Measurements from ENCODE around the gene CCNC.
A peak's percentile ranks its signal among the peaks of the same experiment; 100 is the strongest.

The CCNC gene

DNA sequence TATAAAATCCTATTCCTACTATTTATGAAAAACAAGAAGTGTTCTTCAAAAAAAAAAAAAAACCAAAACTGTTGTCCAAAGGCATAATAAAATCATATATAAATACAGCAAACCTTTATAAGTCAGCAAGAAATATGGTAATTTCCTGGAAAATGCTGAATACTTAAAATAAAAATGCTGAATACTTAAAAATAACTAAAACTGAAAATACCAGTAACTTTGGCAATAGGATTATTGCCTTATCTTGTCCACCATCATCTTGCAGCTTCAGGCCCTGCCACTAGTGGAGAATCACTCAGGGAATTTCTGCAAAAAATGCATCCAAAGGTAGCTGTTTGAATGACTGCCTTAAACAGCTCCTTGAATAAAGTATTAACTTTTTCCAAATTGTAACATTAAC, 24.5 kb downstream of the CCNC start:
- DNase-seq, result no peak

DNA sequence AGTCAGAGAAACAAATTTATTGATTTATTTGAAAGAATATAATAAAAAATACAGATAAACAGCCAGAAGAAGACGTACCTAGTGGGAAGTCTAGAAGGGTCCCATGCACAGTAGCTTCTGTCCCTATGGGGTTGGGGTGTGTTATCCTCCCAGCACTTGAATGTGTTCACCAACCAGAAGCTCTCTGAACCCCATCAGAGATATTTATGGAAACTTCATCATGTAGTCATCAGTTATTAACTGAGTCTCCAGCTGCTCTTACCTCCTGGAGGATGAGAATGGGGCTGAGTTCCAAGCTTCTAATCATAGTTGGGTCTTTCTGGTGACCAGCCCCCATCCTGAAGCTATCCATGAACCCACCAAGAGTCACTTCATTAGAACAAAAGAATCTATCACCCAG, 37.8 kb downstream of the CCNC start:
- DNase-seq, result no peak

DNA sequence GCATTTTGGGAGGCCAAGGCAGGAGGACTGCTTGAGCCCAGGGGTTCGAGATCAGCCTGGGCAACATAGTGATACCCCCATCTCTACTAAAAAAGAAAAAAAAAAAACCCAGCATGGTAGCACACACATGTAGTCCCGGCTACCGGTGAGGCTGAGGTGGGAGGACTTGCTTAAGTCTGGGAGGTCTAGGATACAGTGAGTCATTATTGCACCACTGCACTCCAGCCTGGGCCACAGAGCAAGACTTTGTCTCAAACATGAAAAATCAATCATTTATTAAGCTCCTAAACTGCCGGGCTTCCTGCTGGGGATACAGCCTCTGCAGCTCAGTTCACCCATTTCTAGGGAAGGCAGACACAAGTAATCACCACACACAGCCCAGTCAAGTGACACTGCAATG, 45.9 kb downstream of the CCNC start:
- DNase-seq, result no peak

DNA sequence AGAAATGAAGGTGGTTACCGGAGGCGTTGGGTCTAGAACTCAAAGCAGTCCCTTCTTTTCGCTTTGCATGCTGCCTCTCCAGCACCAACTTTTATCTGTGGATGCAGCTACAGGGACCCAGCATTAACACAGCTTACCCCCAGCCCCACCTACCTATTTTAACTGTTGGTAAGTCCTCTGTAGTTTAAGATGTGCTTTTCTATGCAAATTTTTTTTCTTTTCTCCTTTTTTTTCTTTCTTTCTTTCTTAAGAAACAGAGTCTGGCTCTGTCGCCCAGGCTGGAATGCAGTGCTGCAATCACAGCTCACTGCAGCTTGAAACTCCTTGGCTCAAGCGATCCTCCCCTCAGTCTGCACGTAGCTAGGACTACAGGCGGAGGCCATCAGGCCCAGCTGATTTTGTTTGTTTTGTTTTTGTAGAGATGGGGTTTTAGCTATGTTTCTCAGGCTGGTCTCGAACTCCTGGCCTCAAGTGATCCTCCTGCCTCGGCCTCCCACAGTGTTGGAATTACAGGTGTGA, 46.8 kb downstream of the CCNC start:
- DNase-seq, result no peak

DNA sequence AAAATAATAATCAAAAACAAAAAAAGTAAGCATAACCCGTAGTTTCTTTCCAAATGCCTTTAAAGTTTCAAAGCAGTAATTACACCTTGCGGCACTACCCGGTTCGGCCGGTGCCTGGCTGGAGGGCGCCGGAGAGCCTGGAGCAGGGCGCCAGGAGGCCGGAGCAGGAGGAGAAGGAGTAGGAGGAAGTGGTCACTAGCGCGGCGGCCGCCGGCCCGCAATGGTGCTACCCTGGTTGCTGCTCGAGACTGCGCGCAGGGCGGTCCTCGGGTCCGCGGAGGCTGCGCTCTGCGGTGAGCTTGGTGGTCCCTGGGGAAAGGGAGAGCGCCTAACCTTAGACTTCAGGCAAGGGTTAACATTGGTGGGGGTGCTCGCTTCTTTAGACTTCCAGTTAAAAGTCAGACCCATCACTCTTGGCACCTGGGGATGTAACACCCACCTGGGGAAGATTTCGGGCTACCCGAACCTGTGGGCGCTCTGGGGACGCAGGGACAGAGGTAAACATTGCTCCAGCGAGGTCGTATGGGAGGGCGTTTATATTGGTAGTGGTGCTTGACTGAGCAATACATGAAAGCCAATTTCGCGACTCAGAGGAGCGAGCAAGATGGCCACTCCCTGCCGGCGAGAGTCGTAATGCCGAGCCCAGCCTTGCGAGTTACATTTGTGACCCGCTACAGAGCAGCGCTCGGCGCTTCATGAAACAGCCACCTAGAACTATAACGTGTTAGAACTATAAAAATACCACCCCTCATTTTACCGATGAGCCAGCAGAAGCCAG, 47.4 kb downstream of the CCNC start:
- DNase-seq, result peak; percentile 88

DNA sequence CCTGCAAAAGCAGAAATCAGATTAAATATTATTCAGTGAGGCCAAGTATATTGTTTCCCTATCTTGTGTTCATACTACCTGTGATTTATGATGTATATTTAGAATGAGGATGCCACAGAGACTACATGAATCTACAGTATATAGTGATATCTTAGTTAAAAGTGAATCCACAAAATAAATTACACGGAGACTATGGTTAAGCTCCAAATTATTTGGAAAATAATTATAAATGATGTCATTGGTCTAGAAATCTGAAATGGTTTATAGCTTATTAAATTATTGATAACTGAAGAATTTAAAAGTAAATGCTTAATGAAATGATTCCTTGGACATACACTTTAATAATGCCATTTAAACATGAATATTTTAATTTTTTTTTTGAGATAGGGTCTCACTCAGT, 49.0 kb downstream of the CCNC start:
- DNase-seq, result no peak

DNA sequence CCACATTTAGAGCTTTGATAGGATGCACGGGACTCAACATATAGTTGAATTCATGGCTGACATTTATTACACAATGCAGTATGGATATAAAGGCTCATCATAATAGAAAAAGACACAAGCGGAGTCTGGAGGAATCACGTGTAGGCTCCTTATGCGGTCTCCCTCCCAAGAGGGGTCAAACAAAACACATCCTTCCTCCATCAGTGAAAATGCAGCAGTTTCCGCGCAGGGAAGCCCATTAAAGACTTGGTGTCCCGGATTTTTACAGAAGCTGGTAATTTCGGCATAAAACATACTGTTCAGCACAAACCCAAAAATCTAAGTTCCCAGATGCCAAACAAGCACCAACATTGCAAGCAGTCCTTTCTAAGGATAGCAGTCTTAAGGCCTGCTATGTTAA, 54.4 kb downstream of the CCNC start:
- no peak for DNase-seq

DNA sequence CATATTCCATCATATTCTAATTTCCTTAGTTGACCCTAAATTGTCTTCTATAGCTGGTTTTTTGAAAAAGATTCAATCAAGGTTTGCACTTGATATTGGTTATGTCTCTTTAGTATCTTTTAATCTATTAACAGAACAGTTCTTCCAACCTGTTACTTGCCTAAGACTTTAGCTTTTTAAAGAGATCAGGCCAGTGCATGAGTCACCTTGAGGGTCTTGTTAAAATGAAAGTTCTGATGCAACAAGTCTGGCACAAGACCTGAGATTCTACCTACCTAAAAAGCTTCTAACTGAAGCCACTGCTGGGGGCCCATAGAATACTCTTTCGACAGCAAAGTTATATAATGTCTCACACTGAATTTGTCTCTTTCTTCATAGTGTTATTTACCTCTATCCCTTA, 56.4 kb downstream of the CCNC start:
- DNase-seq, result no peak

DNA sequence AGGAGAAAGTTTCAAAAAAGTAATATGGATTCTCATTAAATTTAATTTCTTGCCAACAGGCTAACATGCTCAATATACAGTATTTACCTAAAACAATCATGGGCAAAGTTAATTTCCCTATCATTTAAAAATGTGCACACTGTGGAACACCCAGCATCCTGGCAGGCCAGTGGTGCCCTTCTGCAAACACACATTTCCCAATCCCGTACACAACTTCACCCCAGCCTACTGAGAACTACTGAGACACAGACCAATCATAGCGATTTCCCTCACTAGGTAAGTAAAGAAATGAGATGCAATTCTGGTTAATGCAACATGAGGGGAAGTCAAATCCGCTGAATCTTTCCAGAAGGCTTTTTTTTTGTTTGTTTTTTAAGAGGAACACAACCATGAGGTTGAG, 60.8 kb downstream of the CCNC start:
- DNase-seq, result no peak

DNA sequence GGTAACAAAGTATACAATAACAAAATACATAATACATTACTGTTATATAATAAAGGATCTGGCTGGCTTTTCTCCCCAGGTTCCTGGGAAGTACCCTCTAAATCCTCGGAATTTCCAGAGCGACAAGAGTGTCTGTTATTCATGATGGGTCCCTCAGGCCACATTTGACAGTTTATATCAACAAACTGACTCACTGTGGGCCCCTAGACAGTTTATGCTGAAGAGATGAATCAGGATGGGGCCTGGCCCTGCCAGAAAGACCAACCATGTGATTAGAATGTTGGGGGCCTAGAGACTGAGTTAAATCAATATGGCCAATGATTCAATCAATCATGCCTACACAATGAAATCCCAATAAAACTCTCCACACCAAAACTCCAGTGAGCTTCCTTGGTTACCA, 66.7 kb downstream of the CCNC start:
- DNase-seq, result no peak

DNA sequence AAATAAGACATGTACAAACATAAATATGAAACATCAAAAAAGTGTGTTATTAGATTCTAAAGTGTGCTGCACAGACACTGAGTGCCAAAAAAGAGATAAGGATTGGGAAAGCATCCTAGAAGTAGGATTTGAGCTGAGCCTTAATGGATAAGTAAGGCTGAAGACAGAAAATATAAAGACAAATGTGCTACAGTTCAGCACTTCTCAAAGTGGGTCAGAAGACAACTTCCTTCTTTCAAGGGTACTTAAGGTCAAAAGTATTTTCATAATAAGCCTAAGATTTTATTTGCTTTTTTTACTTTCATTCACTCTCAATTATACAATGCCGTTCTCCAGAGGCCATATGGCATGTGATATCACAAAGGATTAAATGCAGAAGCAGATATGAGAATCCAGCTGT, 70.0 kb downstream of the CCNC start:
- no peak for DNase-seq

DNA sequence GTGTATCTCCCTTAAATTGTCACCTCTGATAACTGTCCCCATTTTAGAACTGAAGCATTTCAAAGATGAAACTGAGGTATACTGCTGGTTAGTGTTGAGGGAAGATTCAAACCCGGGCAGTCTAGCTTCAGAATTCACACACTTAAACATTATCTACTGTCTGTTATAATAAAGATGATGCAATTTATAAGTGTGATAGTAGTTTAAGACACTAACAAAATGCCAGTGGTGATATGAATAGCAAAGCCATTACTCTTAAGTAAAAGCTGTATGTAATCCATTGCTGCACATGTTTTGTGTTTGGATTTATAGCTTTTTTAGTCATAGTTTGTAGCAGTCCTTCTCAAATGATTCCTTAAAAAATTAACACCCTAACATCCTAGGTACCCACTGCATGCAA, 73.0 kb downstream of the CCNC start:
- no peak for DNase-seq
